HG03571 (cell line): ENCODE data around the gene PTPN5.

ENCODE experiments used
- ATAC-seq: cut with Tn5 transposase; IDR thresholded peaks from one replicate; pipeline ENCODE4 v1.9.1; 2021; ENCODE audit not compliant: unreplicated experiment

Gene PTPN5

GRCh38 chr11:18773681-18774080, 17.9 kb downstream of the PTPN5 start:
- ATAC-seq = no peak

GRCh38 chr11:18773104-18773503, 18.5 kb downstream of the PTPN5 start:
- no peak for ATAC-seq

- no peak for ATAC-seq
Measured at GRCh38 chr11:18772211-18772610, 19.4 kb downstream of the PTPN5 start.

DNA sequence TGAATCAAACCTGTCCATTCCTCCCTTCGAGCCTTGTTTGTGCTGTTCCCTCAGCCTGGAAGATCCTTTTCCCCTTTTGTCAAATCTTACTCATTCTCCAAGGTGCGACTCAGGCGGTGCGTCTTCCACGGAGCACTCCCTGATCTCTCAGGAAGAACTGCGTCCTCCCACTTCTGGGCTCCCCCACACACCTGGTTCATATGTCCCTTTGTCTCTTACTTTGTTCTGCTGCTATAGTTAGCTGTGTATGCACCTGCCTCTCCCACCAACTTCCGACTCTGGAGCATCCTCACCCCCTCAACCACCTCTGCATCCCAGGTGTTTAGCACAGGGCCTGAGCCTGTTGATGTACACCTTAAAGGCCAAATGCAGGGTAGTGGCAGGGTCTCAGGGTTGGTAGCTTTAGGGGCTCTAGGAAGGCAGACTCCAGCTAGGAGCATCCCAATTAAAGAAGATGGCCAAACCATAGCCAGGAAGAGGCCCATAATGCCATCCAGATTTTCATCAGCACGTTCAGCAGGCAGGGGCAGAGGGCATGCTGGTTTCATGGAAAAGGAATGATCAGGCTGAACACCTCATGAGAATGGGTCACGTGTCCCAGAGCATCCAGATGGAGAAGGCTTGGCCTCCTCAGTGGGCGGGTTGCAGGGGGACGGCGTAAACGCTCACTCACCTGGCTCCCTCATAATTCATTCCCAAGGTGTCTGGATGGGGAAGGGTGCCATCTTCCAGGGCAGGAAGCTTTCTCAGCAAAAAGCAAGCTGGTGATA, 20.1 kb downstream of the PTPN5 start:
- ATAC-seq = no peak

- ATAC-seq = no peak
Measured at GRCh38 chr11:18770479-18771125, 21.0 kb downstream of the PTPN5 start.

- peak; percentile 62 for ATAC-seq
Measured at GRCh38 chr11:18769802-18770456, 21.7 kb downstream of the PTPN5 start.

DNA sequence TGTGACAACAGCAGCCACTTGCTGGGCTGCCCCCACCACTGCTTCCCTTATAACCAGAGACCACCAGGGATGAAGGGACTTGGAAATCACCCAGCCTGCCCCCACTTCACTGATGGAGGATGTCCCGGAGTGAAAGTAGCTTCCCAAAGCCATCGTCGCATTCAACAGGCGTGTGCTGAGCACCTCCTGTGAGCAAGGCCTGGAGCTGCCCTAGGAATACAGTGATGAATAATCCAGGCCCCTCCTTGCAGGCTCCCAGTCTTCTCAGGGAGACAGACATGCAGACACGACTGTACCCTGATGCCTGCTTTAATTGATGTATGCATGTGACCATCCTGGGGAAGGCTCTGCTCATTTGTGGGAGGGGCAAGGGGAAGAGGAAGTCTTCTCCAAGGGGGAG, 22.6 kb downstream of the PTPN5 start:
- ATAC-seq = no peak

GRCh38 chr11:18768472-18768901, 23.1 kb downstream of the PTPN5 start:
- peak; percentile 71 for ATAC-seq

DNA sequence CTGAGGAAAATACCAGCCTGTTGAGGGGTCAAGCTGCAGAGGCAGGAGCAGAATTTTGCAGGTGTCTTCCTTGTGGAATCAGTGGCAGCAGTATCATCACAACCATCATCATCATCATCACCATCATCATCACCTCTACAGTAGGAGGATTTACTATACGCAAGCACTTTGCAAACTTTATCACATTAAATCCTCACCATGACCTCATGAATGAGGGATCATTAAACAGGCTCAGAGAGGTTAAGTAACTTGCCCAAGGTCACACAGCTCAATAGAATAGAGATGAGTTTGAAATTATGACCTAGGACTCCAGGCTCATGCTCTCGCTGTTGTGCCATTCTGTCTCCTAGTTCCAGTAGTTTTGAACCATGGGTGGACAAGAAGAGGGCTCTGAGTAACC, 25.6 kb downstream of the PTPN5 start:
- no peak for ATAC-seq

GRCh38 chr11:18765554-18765953, 26.0 kb downstream of the PTPN5 start:
- no peak for ATAC-seq

GRCh38 chr11:18761741-18762140, 29.9 kb downstream of the PTPN5 start:
- ATAC-seq = no peak

- ATAC-seq = no peak
Measured at GRCh38 chr11:18761144-18761543, 30.5 kb downstream of the PTPN5 start.

DNA sequence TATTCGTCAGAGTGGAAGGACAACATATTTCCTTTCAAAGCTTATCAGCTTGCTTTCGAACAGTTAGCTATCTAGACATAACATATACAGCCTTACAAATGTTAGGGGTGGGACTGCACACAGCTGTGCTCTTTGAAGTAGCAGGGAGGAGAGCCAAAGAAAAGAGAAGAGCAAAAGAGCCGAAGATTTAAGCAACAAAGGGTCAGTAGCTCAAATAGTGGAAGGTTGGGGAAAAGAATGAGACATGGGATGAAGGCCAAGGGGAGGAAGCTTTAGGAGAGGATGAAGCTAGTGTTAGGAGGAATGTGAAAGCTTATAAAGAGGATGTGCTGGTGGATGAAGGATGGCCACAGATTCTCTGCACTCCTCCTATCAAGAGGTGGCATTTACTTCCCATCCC, 33.8 kb downstream of the PTPN5 start:
- no peak for ATAC-seq

DNA sequence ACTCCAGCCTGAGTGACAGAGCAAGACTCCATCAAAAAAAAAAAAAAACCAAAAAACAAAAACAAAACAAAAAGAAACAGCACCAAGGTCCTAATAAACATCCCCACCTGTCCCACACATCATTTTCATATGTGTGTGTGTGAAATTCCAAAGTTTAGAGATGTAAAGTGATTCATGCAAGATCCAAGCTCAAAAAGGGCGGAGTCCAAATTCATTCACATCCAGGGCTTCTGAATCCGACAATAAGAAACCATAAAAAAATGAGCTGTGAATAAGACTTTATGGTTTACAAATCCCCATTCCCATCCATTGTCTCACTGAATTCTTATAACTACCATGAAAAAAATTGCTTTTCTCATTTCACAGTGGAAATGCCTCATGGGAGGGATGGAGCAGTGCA, 34.7 kb downstream of the PTPN5 start:
- ATAC-seq = no peak

DNA sequence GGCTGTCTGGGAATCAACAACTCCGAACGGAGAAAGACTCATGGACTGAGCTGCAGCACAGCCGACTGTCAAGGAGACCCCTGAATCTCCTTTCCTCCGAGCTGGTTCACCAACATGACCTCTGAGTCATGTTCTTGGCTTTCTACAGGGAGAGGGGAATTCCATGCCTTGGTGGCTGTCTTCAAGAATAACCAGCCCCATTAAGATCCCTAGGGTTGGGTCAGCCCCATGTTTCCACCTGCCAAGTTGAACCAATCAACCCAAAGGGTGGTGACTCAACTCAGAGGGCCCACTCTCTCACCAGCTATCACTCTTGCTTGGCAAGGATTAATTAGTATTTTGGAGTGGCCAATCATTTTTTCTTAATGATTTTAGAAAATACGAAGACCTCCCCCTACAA, 37.3 kb downstream of the PTPN5 start:
- ATAC-seq = no peak

GRCh38 chr11:18752502-18752901, 39.1 kb downstream of the PTPN5 start:
- no peak for ATAC-seq

- ATAC-seq = no peak
Measured at GRCh38 chr11:18750944-18751343, 40.7 kb downstream of the PTPN5 start.

DNA sequence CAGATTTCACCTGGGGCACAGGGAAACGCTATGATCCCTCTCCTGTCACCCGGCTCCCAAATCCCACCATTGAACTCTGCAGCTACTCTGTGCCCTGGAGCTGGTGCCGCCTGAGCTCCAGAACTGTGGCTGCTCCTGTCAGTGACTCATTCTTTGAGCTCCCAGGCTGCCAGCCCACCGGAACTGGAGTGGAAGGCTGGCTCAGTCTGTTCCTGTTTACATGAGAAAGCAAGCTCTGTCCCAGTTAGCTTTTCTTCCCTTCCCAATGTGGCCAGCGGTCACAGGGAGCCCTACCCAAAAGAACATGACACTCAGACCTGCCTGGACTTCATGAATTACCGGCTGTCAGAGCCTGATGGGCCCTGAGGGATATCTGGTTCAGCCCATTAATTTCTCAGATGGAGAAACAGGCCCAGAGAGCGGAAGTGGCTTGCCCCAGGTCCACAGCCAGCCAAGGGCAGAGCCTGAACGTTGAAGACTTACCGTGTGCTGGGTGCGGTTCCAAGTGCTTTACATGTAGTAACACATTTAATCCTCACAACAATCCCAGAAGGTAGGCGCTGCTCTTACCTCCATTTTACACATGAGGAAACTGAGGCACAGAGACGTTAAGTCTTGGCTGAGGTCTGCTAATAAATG, 41.8 kb downstream of the PTPN5 start:
- no peak for ATAC-seq

- no peak for ATAC-seq
Measured at GRCh38 chr11:18748766-18749365, 42.7 kb downstream of the PTPN5 start.

GRCh38 chr11:18745251-18745650, 46.3 kb downstream of the PTPN5 start:
- no peak for ATAC-seq

GRCh38 chr11:18743900-18744514, 47.6 kb downstream of the PTPN5 start:
- ATAC-seq = no peak
